SK-N-MC (cell line): ENCODE results near the gene TCEAL9.

Experiments
- DNase-seq: peaks from one replicate; pipeline ENCODE4 v3.0.0-alpha.2; 2011; ENCODE audit warnings: low read depth, low spot score
- H3K27ac ChIP-seq: fragments of 200-600 bp; sonication (generic); 2 replicates; pipeline ENCODE4 v1.5.1; 2016; ENCODE audit warnings: mixed run types
- H3K36me3 ChIP-seq: fragments of 200-600 bp; sonication (generic); 2 replicates; pipeline ENCODE4 v1.6.1; 2017; ENCODE audit warnings: antibody characterized with exemption, low read length, mixed read lengths; ENCODE audit not compliant: insufficient read depth
- H3K4me3 ChIP-seq: fragments of 200-600 bp; sonication (generic); 2 replicates; pipeline ENCODE4 v1.5.1; 2016
- H3K9ac ChIP-seq: fragments of 200-600 bp; sonication (generic); 2 replicates; pipeline ENCODE4 v1.8.0; 2017; ENCODE audit warnings: mixed run types, mixed read lengths; ENCODE audit not compliant: insufficient read length
- H3K9me3 ChIP-seq: fragments of 200-600 bp; sonication (generic); 2 replicates; pipeline ENCODE4 v1.6.1; 2017; ENCODE audit warnings: low read depth, mild to moderate bottlenecking, antibody characterized with exemption, low read length, moderate library complexity, mixed read lengths
- EZH2 ChIP-seq: fragments of 200-600 bp; sonication (generic); IDR thresholded peaks from one replicate; pipeline ENCODE4 v1.6.1; 2017; ENCODE audit warnings: antibody characterized with exemption
- FOXP2 ChIP-seq: optimal IDR thresholded peaks from 2 replicates; pipeline ENCODE3; 2011; ENCODE audit warnings: mild to moderate bottlenecking, moderate library complexity; ENCODE audit not compliant: insufficient read depth; ENCODE audit errors: extremely low read length, control extremely low read depth
- POLR2AphosphoS5 ChIP-seq: IDR thresholded peaks from 2 replicates; pipeline ENCODE4 v1.6.1; 2012; ENCODE audit warnings: mild to moderate bottlenecking, low read depth, low read length, borderline replicate concordance

TCEAL9 gene

DNA sequence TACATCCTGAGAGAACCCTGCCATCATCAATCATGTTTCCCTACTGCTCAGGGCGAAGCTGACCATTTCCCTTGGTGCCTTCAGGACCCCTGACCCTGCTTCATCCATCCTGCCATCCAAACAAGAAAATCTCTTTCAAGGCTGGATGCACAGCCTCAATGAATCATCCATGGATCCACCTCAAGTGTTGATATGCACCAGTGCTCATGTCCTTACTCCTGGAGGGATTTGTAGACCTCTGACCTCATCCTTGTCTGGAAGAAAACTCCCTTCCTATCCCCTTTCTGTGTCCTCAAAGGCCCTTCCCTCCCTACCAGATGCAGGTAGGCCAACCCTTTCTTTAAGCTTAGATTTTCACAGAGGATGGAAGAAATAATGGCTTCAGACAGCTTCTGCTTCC, 44.6 kb downstream of the TCEAL9 start:
- H3K27ac ChIP-seq: no peak overlapping the region
- H3K36me3 ChIP-seq: no peaks in the 10 kb centered on the region
- no peak overlapping the region for H3K9ac ChIP-seq
- no peaks in the 10 kb centered on the region for H3K9me3 ChIP-seq
- no peak overlapping the region for H3K4me3 ChIP-seq
- TF ChIP-seq EZH2 (no peak), FOXP2 (no peak), POLR2AphosphoS5 (no peak)
- no peak for DNase-seq

DNA sequence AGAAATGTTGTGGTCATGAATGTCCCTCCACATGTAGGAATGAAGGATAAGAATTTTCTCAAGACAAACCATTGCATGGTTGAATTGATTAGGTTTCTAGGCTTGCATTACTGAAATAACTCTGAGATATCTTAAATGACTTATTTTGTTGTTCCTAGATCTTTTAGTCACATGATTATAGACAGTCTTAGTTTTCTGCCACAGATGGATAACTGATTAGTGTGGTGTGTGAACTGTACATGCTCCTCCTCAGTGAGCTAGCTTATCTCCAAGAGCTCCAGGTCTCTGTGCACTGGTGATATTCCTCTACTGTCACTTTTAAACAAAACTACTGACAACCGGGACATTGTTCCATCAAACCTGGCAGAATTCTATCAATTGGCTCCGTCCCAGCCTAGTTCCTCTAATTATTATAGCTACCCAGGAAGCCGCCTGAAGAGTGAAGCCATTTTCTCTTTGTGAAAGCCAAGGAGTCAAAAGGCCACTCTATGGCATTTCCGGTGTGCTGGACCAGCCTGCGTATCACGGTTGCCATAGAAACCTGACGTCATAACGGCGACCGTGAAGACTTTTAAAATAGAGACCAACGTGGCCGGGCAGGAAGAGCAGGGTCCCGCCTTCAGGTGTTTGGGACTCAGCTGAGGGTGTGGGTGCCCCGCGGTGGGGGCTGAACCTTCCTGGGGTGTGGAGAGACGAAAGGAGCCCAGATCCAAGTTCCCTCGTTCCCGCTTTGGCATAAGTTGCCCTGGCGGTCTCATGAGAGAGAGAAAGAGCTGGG, 48.1 kb downstream of the TCEAL9 start:
- no peaks in the 10 kb centered on the region for H3K9me3 ChIP-seq
- H3K4me3 ChIP-seq: no peak overlapping the region
- no peaks in the 10 kb centered on the region for H3K36me3 ChIP-seq
- H3K9ac ChIP-seq: no peak overlapping the region
- H3K27ac ChIP-seq: no peak overlapping the region
- TF ChIP-seq EZH2 (no peak), FOXP2 (no peak), POLR2AphosphoS5 (no peak)
- DNase-seq: no peak

DNA sequence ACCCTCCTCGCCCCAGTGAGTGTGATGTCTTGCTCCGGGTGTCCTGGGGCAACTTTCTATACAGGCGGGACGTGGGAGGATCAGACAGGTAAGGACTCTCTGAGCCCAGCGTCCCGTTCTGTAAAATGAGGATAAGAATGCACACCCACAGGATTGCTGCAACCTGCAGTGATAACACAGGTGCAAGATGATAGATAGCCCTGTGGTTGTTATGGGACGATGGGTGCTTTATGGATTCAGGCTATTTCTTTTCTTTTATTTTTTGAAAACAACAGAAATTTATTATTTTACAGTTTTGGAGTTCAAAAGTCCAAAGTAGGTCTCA, 48.7 kb downstream of the TCEAL9 start:
- DNase-seq: no peak
- Histone ChIP-seq H3K4me3 (no peak overlapping the region), H3K9ac (no peak overlapping the region), H3K27ac (no peak overlapping the region), H3K9me3 (no peaks in the 10 kb centered on the region), H3K36me3 (no peaks in the 10 kb centered on the region)
- no peak for TF ChIP-seq EZH2
- TF ChIP-seq FOXP2: no peak

DNA sequence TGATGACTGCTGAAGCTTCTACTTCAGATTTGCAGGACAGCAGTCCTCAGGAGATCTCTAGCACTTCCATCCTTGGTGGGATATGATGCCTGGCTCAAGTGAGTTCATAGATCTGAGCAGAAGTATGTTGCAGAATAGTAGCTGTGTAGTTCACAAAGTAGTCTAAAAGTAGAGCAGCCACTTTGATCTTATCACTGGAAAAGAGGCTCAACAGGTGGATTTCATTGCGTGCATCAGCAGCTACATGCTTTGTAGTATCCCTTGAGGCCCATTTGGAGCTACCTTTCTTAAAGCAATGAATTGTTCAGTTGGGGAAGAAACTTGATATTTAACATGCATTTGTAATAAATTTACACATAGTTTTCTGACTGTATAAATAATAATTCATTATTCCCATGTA, 50.0 kb downstream of the TCEAL9 start:
- H3K4me3 ChIP-seq: no peak overlapping the region
- H3K9ac ChIP-seq: no peak overlapping the region
- no peak overlapping the region for H3K27ac ChIP-seq
- TF ChIP-seq POLR2AphosphoS5: no peak
- no peak for TF ChIP-seq EZH2
- TF ChIP-seq FOXP2: no peak
- no peaks in the 10 kb centered on the region for H3K36me3 ChIP-seq
- no peak for DNase-seq
- H3K9me3 ChIP-seq: no peaks in the 10 kb centered on the region

DNA sequence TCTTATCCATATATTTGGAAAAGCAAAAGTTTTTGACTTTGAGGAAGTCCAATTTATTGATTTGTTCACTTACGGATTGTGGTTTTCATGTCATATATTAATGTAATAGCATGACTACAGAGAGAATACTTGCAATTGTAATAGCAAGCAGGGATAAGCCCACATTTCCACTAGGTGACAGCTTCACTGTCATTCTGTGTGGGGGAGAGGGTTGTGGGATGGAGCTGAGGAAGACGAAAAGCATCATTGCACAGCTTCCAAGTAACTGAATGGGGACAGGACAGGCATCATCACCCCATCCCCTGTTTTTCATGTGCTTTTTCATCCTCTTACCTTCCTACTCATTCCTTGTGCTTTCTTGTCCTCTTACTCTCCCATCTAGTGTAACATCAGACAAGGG, 51.5 kb downstream of the TCEAL9 start:
- no peak overlapping the region for H3K4me3 ChIP-seq

More for the DNA sequence above, 51.5 kb downstream of the TCEAL9 start:
- H3K9me3 ChIP-seq: no peaks in the 10 kb centered on the region
- H3K27ac ChIP-seq: no peak overlapping the region
- no peak for TF ChIP-seq EZH2
- no peak for TF ChIP-seq POLR2AphosphoS5
- TF ChIP-seq FOXP2: no peak
- no peak for DNase-seq
- H3K9ac ChIP-seq: no peak overlapping the region
- H3K36me3 ChIP-seq: no peaks in the 10 kb centered on the region
